Erythroblast (primary cell): ENCODE data around the gene KATNB1.
"Not testable (repeated sequence)": the region's sequence is repeated elsewhere in the genome, so short reads cannot be mapped to it uniquely, and the experiment has no call there.

Experiments
- DNase-seq, 2 experiments: peaks; one replicate each; lab custom pipeline; 2025; lab: John Stamatoyannopoulos, UW
- GATA1 ChIP-seq: IDR thresholded peaks from 2 replicates; pipeline ENCODE4 v1.6.1; 2011; ENCODE audit warnings: low read depth, mild to moderate bottlenecking, control low read depth, low read length, moderate library complexity
- POLR2A ChIP-seq: IDR thresholded peaks from 2 replicates; pipeline ENCODE4 v1.6.1; 2011; ENCODE audit warnings: mild to moderate bottlenecking, low read length

KATNB1 gene

GRCh38 chr16:57791195-57791892 is 55.8 kb downstream of the KATNB1 start:
- TF ChIP-seq GATA1 (no peak), POLR2A (no peak)
- no peak for DNase-seq

GRCh38 chr16:57791893-57792461 is 56.4 kb downstream of the KATNB1 start:
- TF ChIP-seq GATA1 (no peak), POLR2A (no peak)
- DNase-seq, result no peak

- TF ChIP-seq POLR2A (no peak), GATA1 (no peak)
- DNase-seq, result no peak
Observed at GRCh38 chr16:57794849-57795430, 59.4 kb downstream of the KATNB1 start.

GRCh38 chr16:57795431-57795878 is 59.9 kb downstream of the KATNB1 start:
- DNase-seq, result peak; percentile 39 to 45

GRCh38 chr16:57796014-57796413 is 60.4 kb downstream of the KATNB1 start:
- DNase-seq, result not testable (repeated sequence)

More at GRCh38 chr16:57795431-57795878, 59.9 kb downstream of the KATNB1 start:
- TF ChIP-seq POLR2A (no peak), GATA1 (no peak)

GRCh38 chr16:57797216-57797525 is 61.6 kb downstream of the KATNB1 start:
- TF ChIP-seq GATA1, result no peak
- no peak for TF ChIP-seq POLR2A
- DNase-seq, result no peak

- DNase-seq, result no peak
- TF ChIP-seq POLR2A (no peak), GATA1 (no peak)
Observed at GRCh38 chr16:57797526-57798266, 62.1 kb downstream of the KATNB1 start.

GRCh38 chr16:57798267-57798810 is 62.8 kb downstream of the KATNB1 start:
- DNase-seq, result no peak
- TF ChIP-seq GATA1 (no peak), POLR2A (no peak)

GRCh38 chr16:57798953-57799599 is 63.5 kb downstream of the KATNB1 start:
- TF ChIP-seq POLR2A (no peak), GATA1 (no peak)

GRCh38 chr16:57799600-57800199 is 64.1 kb downstream of the KATNB1 start:
- DNase-seq, result no peak
- TF ChIP-seq POLR2A (no peak), GATA1 (no peak)

More at GRCh38 chr16:57798953-57799599, 63.5 kb downstream of the KATNB1 start:
- no peak for DNase-seq

GRCh38 chr16:57800200-57801097 is 64.9 kb downstream of the KATNB1 start:
- no peak for TF ChIP-seq POLR2A
- no peak for TF ChIP-seq GATA1

GRCh38 chr16:57801098-57801808 is 65.7 kb downstream of the KATNB1 start:
- TF ChIP-seq POLR2A, result no peak
- TF ChIP-seq GATA1, result no peak
- DNase-seq, result no peak

More at GRCh38 chr16:57800200-57801097, 64.9 kb downstream of the KATNB1 start:
- DNase-seq, result no peak

GRCh38 chr16:57801809-57802340 is 66.3 kb downstream of the KATNB1 start:
- TF ChIP-seq POLR2A, result no peak
- TF ChIP-seq GATA1, result no peak
- no peak for DNase-seq
